Breast epithelium (tissue), 4 donors: ENCODE results near the gene NLK. TPM values are rescaled to one million over a fixed set of nuclear protein-coding genes. Genes with fewer than 3 reads are reported as not detected.
A peak's percentile ranks its signal among the peaks of the same experiment; 100 is the strongest.

ENCODE experiments used
- DNase-seq, 2 donors: peaks; one replicate each; pipeline ENCODE4 v3.0.0-alpha.2; 2019; ENCODE audit warnings: low spot score in 2 of 2
- H3K27ac ChIP-seq, 2 donors: fragments of 200-600 bp; sonication (generic) in 1 of 2; one replicate each; pipeline ENCODE4 v1.5.1; 2016 to 2019; ENCODE audit warnings: mild to moderate bottlenecking in 1 of 2
- H3K27me3 ChIP-seq, 2 donors: fragments of 200-600 bp; sonication (generic) in 1 of 2; one replicate each; pipeline versions ENCODE4 v1.5.1 to v1.6.0; 2017 to 2019; ENCODE audit warnings: control low read depth in 1 of 2, mild to moderate bottlenecking in 1 of 2
- H3K36me3 ChIP-seq: fragments of 200-600 bp; one replicate; pipeline ENCODE4 v1.5.1; 2019
- H3K4me1 ChIP-seq, 2 donors: fragments of 200-600 bp; sonication (generic); one replicate each; pipeline ENCODE4 v1.5.1; 2016 to 2019; ENCODE audit warnings: control low read depth in 1 of 2
- H3K4me3 ChIP-seq, 3 donors: fragments of 200-600 bp; sonication (generic); 1 replicate in 2 of 3; 2 replicates in 1 of 3; pipeline ENCODE4 v1.5.1; 2016 to 2019; ENCODE audit warnings: mild to moderate bottlenecking in 3 of 3, moderate library complexity in 2 of 3
- H3K9me3 ChIP-seq, 2 donors: fragments of 200-600 bp; sonication (generic) in 1 of 2; one replicate each; pipeline ENCODE4 v1.5.1; 2016 to 2019; ENCODE audit warnings: control low read depth in 1 of 2
- CTCF ChIP-seq, 3 donors: fragments of 450-650 bp; IDR thresholded peaks; one replicate each; pipeline ENCODE4 v1.5.1; 2016 to 2017; ENCODE audit warnings: antibody characterized with exemption in 3 of 3, mild to moderate bottlenecking in 3 of 3, moderate library complexity in 3 of 3
- POLR2A ChIP-seq: fragments of 450-650 bp; IDR thresholded peaks from one replicate; pipeline ENCODE4 v1.6.1; 2016; ENCODE audit warnings: antibody characterized with exemption, mild to moderate bottlenecking, moderate library complexity
- POLR2AphosphoS5 ChIP-seq, 3 donors: sonication (generic); formaldehyde crosslinking; IDR thresholded peaks; one replicate each; pipeline ENCODE4 v1.6.1; 2017; ENCODE audit warnings: antibody characterized with exemption in 3 of 3
- intact Hi-C: fragments of 100-400 bp; cut with DNase I; formaldehyde crosslinking; loops from one replicate; pipeline ENCODE4 v1.15.1; 2023; ENCODE audit warnings: low total_unique reads
- total RNA-seq, 3 donors: library from RNA; depleted of rRNA; stranded (reverse); fragments of >200 nt; gene quantifications; one replicate each; pipeline ENCODE4 v1.1.0, GENCODE V29; 2016

The NLK gene
- total RNA-seq, 3 donors from 2014 or later, result 19.8 to 35.1 (median 27.5) TPM

DNA sequence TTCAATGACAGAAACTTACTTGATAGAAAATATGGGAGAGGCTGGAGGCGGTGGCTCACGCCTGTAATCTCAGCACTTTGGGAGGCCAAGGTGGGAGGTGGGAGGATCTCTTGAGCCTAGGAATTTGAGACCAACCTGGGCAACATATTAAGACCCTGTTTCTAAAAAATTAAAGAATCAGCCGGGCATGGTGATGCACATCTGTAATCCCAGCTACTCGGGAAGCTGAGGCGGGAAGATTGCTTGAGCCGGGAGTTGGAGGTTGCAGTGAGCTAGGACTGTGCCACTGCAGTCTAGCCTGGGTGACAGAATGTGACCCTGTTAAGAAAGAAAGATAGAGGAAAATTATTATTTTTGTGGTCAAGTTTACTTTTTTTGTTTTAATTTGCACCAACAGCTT is 2.1 kb upstream of the NLK start:
- Histone ChIP-seq H3K27me3 (no peaks in the 10 kb centered on the region), H3K4me1 (peaks cover 0 to 15% of the 10 kb centered on the region in 2 donors), H3K4me3 (peak overlapping the region in 2 of 3 donors; percentile 54 to 97), H3K27ac (peak overlapping the region in 1 of 2 donors; percentile 90), H3K9me3 (no peaks in the 10 kb centered on the region), H3K36me3 (no peaks in the 10 kb centered on the region)
- DNase-seq, result no peak
- TF ChIP-seq POLR2A (no peak), CTCF (IDR thresholded peaks at IDR 0.05) (no peak), POLR2AphosphoS5 (IDR thresholded peaks at IDR 0.05) (no peak)
- intact Hi-C loops, result no loop called here

GRCh38 chr17:28041068-28041843 is 1.2 kb upstream of the NLK start:
- Histone ChIP-seq H3K4me3 (peak overlapping the region; percentile 86 to 97 (median 95)), H3K4me1 (peaks cover 0 to 15% of the 10 kb centered on the region in 2 donors), H3K36me3 (no peaks in the 10 kb centered on the region), H3K27me3 (no peaks in the 10 kb centered on the region), H3K27ac (peak overlapping the region; percentile 90 to 91), H3K9me3 (no peaks in the 10 kb centered on the region)
- TF ChIP-seq CTCF (IDR thresholded peaks at IDR 0.05) (no peak), POLR2A (no peak), POLR2AphosphoS5 (IDR thresholded peaks at IDR 0.05) (peak; percentile 58 to 76 (median 66))
- intact Hi-C loops, result no loop called here
- DNase-seq, result peak; percentile 99

- Histone ChIP-seq H3K4me3 (peak overlapping the region; percentile 86 to 97 (median 95)), H3K27ac (peak overlapping the region; percentile 90 to 91), H3K9me3 (no peaks in the 10 kb centered on the region), H3K27me3 (no peaks in the 10 kb centered on the region), H3K4me1 (peaks cover 0 to 15% of the 10 kb centered on the region in 2 donors), H3K36me3 (no peaks in the 10 kb centered on the region)
- intact Hi-C loops, result no loop called here
- no peak for DNase-seq
- TF ChIP-seq POLR2AphosphoS5 (IDR thresholded peaks at IDR 0.05) (no peak), POLR2A (no peak), CTCF (IDR thresholded peaks at IDR 0.05) (no peak)
These were observed 427 bp upstream of the NLK start for GRCh38 chr17:28041844-28042656.

DNA sequence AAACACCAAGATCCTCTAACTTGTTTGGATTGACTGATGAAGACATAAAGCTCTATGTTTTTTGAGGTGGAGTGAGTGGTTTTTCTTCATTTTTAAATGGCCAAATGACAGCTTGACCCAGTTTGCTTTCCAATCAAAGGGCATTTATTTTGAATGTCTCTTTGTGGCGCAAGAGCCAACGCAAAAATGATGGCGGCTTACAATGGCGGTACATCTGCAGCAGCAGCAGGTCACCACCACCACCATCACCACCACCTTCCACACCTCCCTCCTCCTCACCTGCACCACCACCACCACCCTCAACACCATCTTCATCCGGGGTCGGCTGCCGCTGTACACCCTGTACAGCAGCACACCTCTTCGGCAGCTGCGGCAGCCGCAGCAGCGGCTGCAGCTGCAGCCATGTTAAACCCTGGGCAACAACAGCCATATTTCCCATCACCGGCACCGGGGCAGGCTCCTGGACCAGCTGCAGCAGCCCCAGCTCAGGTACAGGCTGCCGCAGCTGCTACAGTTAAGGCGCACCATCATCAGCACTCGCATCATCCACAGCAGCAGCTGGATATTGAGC is 329 bp downstream of the NLK start:
- intact Hi-C loops, result no loop called here
- H3K4me3 ChIP-seq, result peak overlapping the region in 2 of 3 donors; percentile 41 to 97
- TF ChIP-seq POLR2A, result no peak
- no peak for TF ChIP-seq POLR2AphosphoS5 (IDR thresholded peaks at IDR 0.05)
- TF ChIP-seq CTCF (IDR thresholded peaks at IDR 0.05), result no peak
- peaks cover 0 to 15% of the 10 kb centered on the region in 2 donors for H3K4me1 ChIP-seq
- H3K36me3 ChIP-seq, result no peaks in the 10 kb centered on the region
- H3K9me3 ChIP-seq, result no peaks in the 10 kb centered on the region
- no peaks in the 10 kb centered on the region for H3K27me3 ChIP-seq
- no peak overlapping the region for H3K27ac ChIP-seq
- no peak for DNase-seq
